PC-9 (cell line): Measurements from ENCODE around the gene MANBA. TPM values are rescaled to one million over a fixed set of nuclear protein-coding genes. Genes with fewer than 3 reads are reported as not detected.
"Not testable (repeated sequence)": the region's sequence is repeated elsewhere in the genome, so short reads cannot be mapped to it uniquely, and the experiment has no call there.

Experiments
- BruUV-seq: library from RNA; stranded (reverse); fragments of 400-500 nt; replicated peaks from 2 replicates; lab custom pipeline; 2021; lab: Mats Ljungman, UMichigan
- CTCF ChIA-PET: fragments of 300-600 bp; sonication (Branson Sonifier 250); formaldehyde crosslinking; loops from one replicate; lab custom pipeline; 2022; ENCODE audit warnings: antibody characterized with exemption; lab: Charles Lee
- POLR2A ChIA-PET: fragments of 300-600 bp; sonication (Branson Sonifier 250); formaldehyde crosslinking; loops from one replicate; lab custom pipeline; 2022; ENCODE audit warnings: antibody characterized with exemption; ENCODE audit not compliant: unreplicated experiment; lab: Charles Lee
- DNase-seq, 2 experiments: peaks; one replicate each; pipeline versions ENCODE4 v3.0.0 to v3.0.0-alpha.2; 2015 to 2022; ENCODE audit warnings: mixed read lengths in 1 of 2
- H2AFZ ChIP-seq: fragments of 200-600 bp; sonication (generic); 2 replicates; pipeline ENCODE4 v1.8.1; 2017; ENCODE audit warnings: antibody characterized with exemption
- H3F3A ChIP-seq: fragments of 200-600 bp; sonication (generic); 2 replicates; pipeline ENCODE4 v1.8.1; 2017; ENCODE audit warnings: antibody characterized with exemption, mild to moderate bottlenecking, low read depth; ENCODE audit not compliant: insufficient read depth
- H3K27ac ChIP-seq: fragments of 200-600 bp; sonication (generic); 2 replicates; pipeline ENCODE4 v1.6.1; 2016; ENCODE audit warnings: mixed run types
- H3K27me3 ChIP-seq: fragments of 200-600 bp; sonication (generic); 2 replicates; pipeline ENCODE4 v1.6.1; 2016; ENCODE audit warnings: low read depth, mixed run types; ENCODE audit not compliant: insufficient read depth
- H3K36me3 ChIP-seq: fragments of 200-600 bp; sonication (generic); 2 replicates; pipeline ENCODE4 v1.6.1; 2016; ENCODE audit warnings: low read depth, mixed run types
- H3K4me1 ChIP-seq: fragments of 200-600 bp; sonication (generic); replicated peaks from 2 replicates; pipeline ENCODE4 v1.6.1; 2016; ENCODE audit warnings: mixed run types; ENCODE audit not compliant: insufficient read depth
- H3K4me2 ChIP-seq: fragments of 200-600 bp; sonication (generic); 2 replicates; pipeline ENCODE4 v1.6.1; 2017; ENCODE audit warnings: mixed run types
- H3K4me3 ChIP-seq: fragments of 200-600 bp; sonication (generic); 2 replicates; pipeline ENCODE4 v1.6.1; 2016; ENCODE audit warnings: mixed run types
- H3K79me2 ChIP-seq: fragments of 200-600 bp; sonication (generic); 2 replicates; pipeline ENCODE4 v1.6.1; 2017; ENCODE audit warnings: low read depth, mixed run types
- H3K9me2 ChIP-seq: fragments of 200-600 bp; sonication (generic); 2 replicates; pipeline ENCODE4 v1.8.1; 2017; ENCODE audit warnings: mild to moderate bottlenecking; ENCODE audit not compliant: insufficient read depth
- H3K9me3 ChIP-seq: fragments of 200-600 bp; sonication (generic); 2 replicates; pipeline ENCODE4 v1.8.1; 2016; ENCODE audit warnings: low read depth; ENCODE audit not compliant: insufficient read depth
- H4K20me1 ChIP-seq: fragments of 200-600 bp; sonication (generic); 2 replicates; pipeline ENCODE4 v1.8.1; 2017; ENCODE audit not compliant: insufficient read depth
- EZH2 ChIP-seq: fragments of 200-600 bp; sonication (generic); IDR thresholded peaks from 2 replicates; pipeline ENCODE4 v1.8.0; 2017; ENCODE audit warnings: antibody characterized with exemption, low read depth
- intact Hi-C: fragments of 100-400 bp; cut with micrococcal nuclease; formaldehyde crosslinking; loops from one replicate; pipeline ENCODE4 v1.10.0; 2022; ENCODE audit not compliant: unreplicated experiment
- total RNA-seq: library from RNA; stranded (reverse); gene quantifications from 2 replicates; pipeline ENCODE4 v1.2.3, GENCODE V29; 2021
- TF ChIP-seq, protein P1 (sequence below): fragments of 200-600 bp; sonication (generic); conservative IDR thresholded peaks from 2 replicates; pipeline ENCODE4 v1.6.1; 2017; ENCODE audit warnings: mixed run types, antibody characterized with exemption, mild to moderate bottlenecking, moderate library complexity

The MANBA gene
- total RNA-seq, 1 experiment from 2014 or later: 11.8 TPM

DNA sequence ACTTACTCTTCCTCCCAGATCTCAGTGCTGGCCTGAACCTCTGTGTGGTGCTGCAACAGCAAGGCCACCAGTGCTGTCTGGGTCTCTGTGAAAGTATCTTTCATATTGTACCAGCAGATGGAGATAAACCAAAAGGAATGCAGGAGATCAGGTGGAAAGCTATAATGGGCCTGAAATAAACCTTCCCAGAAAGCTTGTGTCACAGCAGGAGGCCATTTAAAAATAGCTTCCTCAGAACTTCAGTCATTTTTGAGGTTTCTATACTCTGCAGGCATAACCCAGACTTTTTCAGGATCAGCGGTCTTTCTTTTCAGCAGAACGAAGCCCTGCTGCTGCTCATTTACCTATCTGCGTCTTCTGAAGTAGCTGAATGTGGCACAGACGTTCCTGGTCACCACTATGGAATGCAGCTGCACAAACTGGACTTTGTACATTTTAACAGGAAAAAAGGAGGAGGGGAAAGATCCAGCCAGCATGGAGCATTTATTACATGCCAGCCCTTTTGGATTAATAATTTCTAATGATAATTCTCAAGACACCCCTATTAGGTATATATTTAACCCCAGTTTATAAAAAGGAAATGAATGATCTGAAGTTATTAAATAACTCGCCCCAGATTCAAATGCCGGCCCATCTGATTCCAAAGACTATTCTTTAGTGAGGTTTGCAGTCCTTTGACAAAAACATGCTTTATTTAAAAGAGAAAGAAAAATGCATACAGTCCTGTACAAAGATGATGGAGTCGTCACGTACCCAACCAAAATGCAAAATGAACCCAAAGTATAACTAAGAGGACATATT lies 139.9 kb downstream of the MANBA start:
- peak overlapping the region; percentile 25; the same call in 1 of the 2 replicates for H3K4me3 ChIP-seq
- peak; percentile 43 to 68 for DNase-seq
- peaks cover 9% of the 10 kb centered on the region; the same call in 1 of the 2 replicates for H3F3A ChIP-seq
- H3K9me2 ChIP-seq: no peaks in the 10 kb centered on the region
- no peaks in the 10 kb centered on the region for H3K36me3 ChIP-seq
- BruUV-seq: no TSS peak
- TF ChIP-seq EZH2: no peak
- TF ChIP-seq, protein P1, sequence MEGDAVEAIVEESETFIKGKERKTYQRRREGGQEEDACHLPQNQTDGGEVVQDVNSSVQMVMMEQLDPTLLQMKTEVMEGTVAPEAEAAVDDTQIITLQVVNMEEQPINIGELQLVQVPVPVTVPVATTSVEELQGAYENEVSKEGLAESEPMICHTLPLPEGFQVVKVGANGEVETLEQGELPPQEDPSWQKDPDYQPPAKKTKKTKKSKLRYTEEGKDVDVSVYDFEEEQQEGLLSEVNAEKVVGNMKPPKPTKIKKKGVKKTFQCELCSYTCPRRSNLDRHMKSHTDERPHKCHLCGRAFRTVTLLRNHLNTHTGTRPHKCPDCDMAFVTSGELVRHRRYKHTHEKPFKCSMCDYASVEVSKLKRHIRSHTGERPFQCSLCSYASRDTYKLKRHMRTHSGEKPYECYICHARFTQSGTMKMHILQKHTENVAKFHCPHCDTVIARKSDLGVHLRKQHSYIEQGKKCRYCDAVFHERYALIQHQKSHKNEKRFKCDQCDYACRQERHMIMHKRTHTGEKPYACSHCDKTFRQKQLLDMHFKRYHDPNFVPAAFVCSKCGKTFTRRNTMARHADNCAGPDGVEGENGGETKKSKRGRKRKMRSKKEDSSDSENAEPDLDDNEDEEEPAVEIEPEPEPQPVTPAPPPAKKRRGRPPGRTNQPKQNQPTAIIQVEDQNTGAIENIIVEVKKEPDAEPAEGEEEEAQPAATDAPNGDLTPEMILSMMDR: peak; percentile 72
- H3K27me3 ChIP-seq: no peaks in the 10 kb centered on the region
- H3K27ac ChIP-seq: peak overlapping the region; percentile 12
- intact Hi-C loops: loop anchor here (1.0 to 10.0 kb wide), 7 partner anchors 174 to 471 kb away; partner anchors contain the start of genes CISD2 and UBE2D3
- no peaks in the 10 kb centered on the region for H4K20me1 ChIP-seq
- ChIA-PET CTCF (interaction anchor here (0.5 to 1.2 kb wide), 5 partner anchors 53 to 411 kb away, joined by 3 to 9 read pairs (median 4); no protein-coding TSS in a partner anchor), POLR2A (interaction anchor here (0.6 kb wide), 2 partner anchors 12 to 477 kb away, joined by 3 to 4 read pairs; no protein-coding TSS in a partner anchor)
- H3K4me1 ChIP-seq: peaks cover 12% of the 10 kb centered on the region
- H3K4me2 ChIP-seq: peak overlapping the region; percentile 61
- no peak overlapping the region for H2AFZ ChIP-seq
- no peaks in the 10 kb centered on the region for H3K9me3 ChIP-seq
- H3K79me2 ChIP-seq: no peaks in the 10 kb centered on the region

GRCh38 chr4:102619776-102620631 lies 140.8 kb downstream of the MANBA start:
- Histone ChIP-seq H3K4me1 (peaks cover 12% of the 10 kb centered on the region), H3K4me3 (peak overlapping the region; percentile 25; the same call in 1 of the 2 replicates), H3K27ac (peak overlapping the region; percentile 12; the same call in 1 of the 2 replicates), H3K4me2 (peak overlapping the region; percentile 61)
- H2AFZ ChIP-seq, H3K27me3 ChIP-seq, H3K9me3 ChIP-seq, H3F3A ChIP-seq, H3K36me3 ChIP-seq, H3K79me2 ChIP-seq, DNase-seq, BruUV-seq, H4K20me1 ChIP-seq, H3K9me2 ChIP-seq: not testable (repeated sequence)
- POLR2A ChIA-PET: interaction anchor here (0.6 kb wide), 1 partner anchor 13 kb away, joined by 3 read pairs; no protein-coding TSS in a partner anchor
- intact Hi-C loops: loop anchor here (1.0 to 10.0 kb wide), 7 partner anchors 175 to 472 kb away; partner anchors contain the start of genes CISD2 and UBE2D3
- CTCF ChIA-PET: interaction anchor here (0.6 to 1.2 kb wide), 6 partner anchors 25 to 412 kb away, joined by 3 to 8 read pairs (median 4); no protein-coding TSS in a partner anchor

GRCh38 chr4:102619021-102619420 lies 141.7 kb downstream of the MANBA start:
- H4K20me1 ChIP-seq, H3F3A ChIP-seq, H3K4me2 ChIP-seq, DNase-seq, H3K27ac ChIP-seq, intact Hi-C loops, H2AFZ ChIP-seq, H3K4me3 ChIP-seq, H3K9me2 ChIP-seq, H3K27me3 ChIP-seq, CTCF ChIA-PET, H3K36me3 ChIP-seq, H3K79me2 ChIP-seq, BruUV-seq, POLR2A ChIA-PET, H3K9me3 ChIP-seq: not testable (repeated sequence)
- H3K4me1 ChIP-seq: peaks cover 12% of the 10 kb centered on the region
